HG03565 (cell line): ENCODE results near the gene DLGAP1.
"Not testable (repeated sequence)": the region's sequence is repeated elsewhere in the genome, so short reads cannot be mapped to it uniquely, and the experiment has no call there.

Experiments
- ATAC-seq: cut with Tn5 transposase; IDR thresholded peaks from one replicate; pipeline ENCODE4 v1.9.1; 2021; ENCODE audit warnings: mild to moderate bottlenecking, moderate library complexity; ENCODE audit not compliant: unreplicated experiment

The DLGAP1 gene

GRCh38 chr18:4101009-4101408 lies 354.1 kb downstream of the DLGAP1 start:
- no peak for ATAC-seq

GRCh38 chr18:4096486-4096885 lies 358.6 kb downstream of the DLGAP1 start:
- no peak for ATAC-seq

GRCh38 chr18:4093676-4094075 lies 361.4 kb downstream of the DLGAP1 start:
- ATAC-seq: no peak

- no peak for ATAC-seq
Observed at GRCh38 chr18:4084382-4084900, 370.7 kb downstream of the DLGAP1 start.

- no peak for ATAC-seq
Observed at GRCh38 chr18:4078246-4078645, 376.9 kb downstream of the DLGAP1 start.

- ATAC-seq: no peak
Observed at GRCh38 chr18:4077721-4078120, 377.4 kb downstream of the DLGAP1 start.

GRCh38 chr18:4077204-4077603 lies 377.9 kb downstream of the DLGAP1 start:
- no peak for ATAC-seq

GRCh38 chr18:4074647-4075046 lies 380.5 kb downstream of the DLGAP1 start:
- no peak for ATAC-seq

- no peak for ATAC-seq
Observed at GRCh38 chr18:4069183-4069582, 385.9 kb downstream of the DLGAP1 start.

- peak; percentile 89 for ATAC-seq
Observed at GRCh38 chr18:4068552-4069158, 386.5 kb downstream of the DLGAP1 start.

GRCh38 chr18:4063545-4063944 lies 391.6 kb downstream of the DLGAP1 start:
- no peak for ATAC-seq

- no peak for ATAC-seq
Observed at GRCh38 chr18:4060427-4061281, 394.5 kb downstream of the DLGAP1 start.

GRCh38 chr18:4058179-4058578 lies 396.9 kb downstream of the DLGAP1 start:
- no peak for ATAC-seq

- no peak for ATAC-seq
Observed at GRCh38 chr18:4040391-4041092, 414.6 kb downstream of the DLGAP1 start.

GRCh38 chr18:4035521-4035920 lies 419.6 kb downstream of the DLGAP1 start:
- ATAC-seq: no peak

GRCh38 chr18:4034815-4035214 lies 420.3 kb downstream of the DLGAP1 start:
- not testable (repeated sequence) for ATAC-seq

GRCh38 chr18:4026542-4026941 lies 428.6 kb downstream of the DLGAP1 start:
- ATAC-seq: no peak

- ATAC-seq: no peak
Observed at GRCh38 chr18:4024702-4025101, 430.4 kb downstream of the DLGAP1 start.

GRCh38 chr18:4022749-4023148 lies 432.4 kb downstream of the DLGAP1 start:
- ATAC-seq: not testable (repeated sequence)

- no peak for ATAC-seq
Observed at GRCh38 chr18:4020026-4020425, 435.1 kb downstream of the DLGAP1 start.

GRCh38 chr18:4017480-4017879 lies 437.6 kb downstream of the DLGAP1 start:
- peak; percentile 80 for ATAC-seq
